Peyer's patch (tissue), 4 donors: ENCODE data around the gene KCNN3. TPM values are rescaled to one million over a fixed set of nuclear protein-coding genes. Genes with fewer than 3 reads are reported as not detected.

Experiments used
- DNase-seq, 3 donors: peaks; one replicate each; pipeline ENCODE4 v3.0.0-alpha.2; 2017 to 2019
- H3K27ac ChIP-seq, 4 donors: fragments of 200-600 bp; sonication (generic); one replicate each; pipeline ENCODE4 v1.5.1; 2016 to 2019
- H3K27me3 ChIP-seq, 2 donors: fragments of 200-600 bp; sonication (generic); one replicate each; pipeline ENCODE4 v1.5.1; 2019
- H3K36me3 ChIP-seq, 3 donors: fragments of 200-600 bp; sonication (generic); one replicate each; pipeline ENCODE4 v1.5.1; 2016 to 2019
- H3K4me1 ChIP-seq, 4 donors: fragments of 200-600 bp; sonication (generic); one replicate each; pipeline ENCODE4 v1.5.1; 2016 to 2019
- H3K4me3 ChIP-seq, 4 donors: fragments of 200-600 bp; sonication (generic); 1 replicate in 3 of 4; 2 replicates in 1 of 4; pipeline ENCODE4 v1.5.1; 2016 to 2019; ENCODE audit warnings: mild to moderate bottlenecking in 1 of 4
- H3K9me3 ChIP-seq, 4 donors: fragments of 200-600 bp; sonication (generic); one replicate each; pipeline ENCODE4 v1.5.1; 2016 to 2019; ENCODE audit warnings: mild to moderate bottlenecking in 1 of 4
- POLR2A ChIP-seq, 2 donors: fragments of 450-650 bp; IDR thresholded peaks; one replicate each; pipeline ENCODE4 v1.5.1; 2017; ENCODE audit warnings: antibody characterized with exemption in 2 of 2, mild to moderate bottlenecking in 2 of 2, moderate library complexity in 2 of 2
- total RNA-seq, 4 donors: library from RNA; depleted of rRNA; stranded (reverse); fragments of >200 nt; gene quantifications; one replicate each; pipeline ENCODE4 v1.1.0, GENCODE V29; 2016
- TF ChIP-seq, protein P1 (sequence below), 6 experiments: fragments of 450-650 bp in 4 of 6; fragments of 200-600 bp in 2 of 6; sonication (generic) in 1 of 6; IDR thresholded peaks; one replicate each; pipeline ENCODE4 v1.5.1; 2017 to 2019; ENCODE audit warnings: antibody characterized with exemption in 6 of 6, mild to moderate bottlenecking in 3 of 6, moderate library complexity in 1 of 6

Gene KCNN3
- total RNA-seq, 4 donors from 2014 or later = 0.85 to 1.7 (median 1.2) TPM

DNA sequence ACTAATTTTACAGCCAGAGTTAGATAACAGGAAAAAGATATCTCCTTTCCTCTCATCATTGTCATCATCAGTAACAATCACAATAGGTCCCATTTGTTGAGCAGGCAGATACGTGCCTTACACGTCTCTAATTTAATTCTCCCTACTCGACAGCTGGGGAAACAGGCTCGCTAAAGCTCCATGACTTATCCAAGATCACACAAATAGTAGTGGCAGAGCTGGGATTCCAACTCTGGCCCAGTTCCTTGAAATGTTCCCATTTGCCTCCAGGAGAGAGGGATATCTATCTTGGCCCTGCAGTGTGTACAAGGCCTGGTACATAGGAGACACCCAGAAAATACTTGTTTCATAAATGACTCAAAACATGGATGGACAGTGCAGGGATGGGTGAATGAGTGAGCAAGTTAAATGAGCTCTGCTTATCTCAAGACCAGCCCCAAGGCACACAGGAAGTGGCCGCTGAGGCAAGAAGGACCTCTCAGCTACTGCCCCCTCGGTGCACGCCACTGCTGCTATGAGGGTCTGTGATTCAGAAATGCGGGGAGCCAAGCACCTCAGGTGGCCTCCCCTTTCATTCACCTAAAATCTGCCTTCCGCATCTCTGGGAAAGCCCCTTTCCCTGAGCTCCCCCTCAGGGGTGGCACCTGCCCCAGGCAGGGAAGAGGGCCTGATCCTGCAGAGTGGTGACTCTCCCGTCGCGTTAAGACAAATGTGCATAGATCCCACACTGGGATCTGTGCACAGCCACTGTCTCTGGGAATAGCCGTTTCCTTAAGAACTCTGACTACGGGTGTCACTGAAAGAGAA, 3.6 kb downstream of the KCNN3 start:
- Histone ChIP-seq H3K27ac (peak overlapping the region in 1 of 4 donors; percentile 25), H3K27me3 (no peaks in the 10 kb centered on the region), H3K36me3 (no peaks in the 10 kb centered on the region), H3K4me3 (peak overlapping the region in 1 of 4 donors; percentile 41), H3K9me3 (no peaks in the 10 kb centered on the region), H3K4me1 (peaks cover 0 to 15% (median 11%) of the 10 kb centered on the region in 4 donors)
- DNase-seq = no peak
- TF ChIP-seq, protein P1, sequence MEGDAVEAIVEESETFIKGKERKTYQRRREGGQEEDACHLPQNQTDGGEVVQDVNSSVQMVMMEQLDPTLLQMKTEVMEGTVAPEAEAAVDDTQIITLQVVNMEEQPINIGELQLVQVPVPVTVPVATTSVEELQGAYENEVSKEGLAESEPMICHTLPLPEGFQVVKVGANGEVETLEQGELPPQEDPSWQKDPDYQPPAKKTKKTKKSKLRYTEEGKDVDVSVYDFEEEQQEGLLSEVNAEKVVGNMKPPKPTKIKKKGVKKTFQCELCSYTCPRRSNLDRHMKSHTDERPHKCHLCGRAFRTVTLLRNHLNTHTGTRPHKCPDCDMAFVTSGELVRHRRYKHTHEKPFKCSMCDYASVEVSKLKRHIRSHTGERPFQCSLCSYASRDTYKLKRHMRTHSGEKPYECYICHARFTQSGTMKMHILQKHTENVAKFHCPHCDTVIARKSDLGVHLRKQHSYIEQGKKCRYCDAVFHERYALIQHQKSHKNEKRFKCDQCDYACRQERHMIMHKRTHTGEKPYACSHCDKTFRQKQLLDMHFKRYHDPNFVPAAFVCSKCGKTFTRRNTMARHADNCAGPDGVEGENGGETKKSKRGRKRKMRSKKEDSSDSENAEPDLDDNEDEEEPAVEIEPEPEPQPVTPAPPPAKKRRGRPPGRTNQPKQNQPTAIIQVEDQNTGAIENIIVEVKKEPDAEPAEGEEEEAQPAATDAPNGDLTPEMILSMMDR (IDR thresholded peaks at IDR 0.05) = no peak
- no peak for TF ChIP-seq POLR2A (IDR thresholded peaks at IDR 0.05)

DNA sequence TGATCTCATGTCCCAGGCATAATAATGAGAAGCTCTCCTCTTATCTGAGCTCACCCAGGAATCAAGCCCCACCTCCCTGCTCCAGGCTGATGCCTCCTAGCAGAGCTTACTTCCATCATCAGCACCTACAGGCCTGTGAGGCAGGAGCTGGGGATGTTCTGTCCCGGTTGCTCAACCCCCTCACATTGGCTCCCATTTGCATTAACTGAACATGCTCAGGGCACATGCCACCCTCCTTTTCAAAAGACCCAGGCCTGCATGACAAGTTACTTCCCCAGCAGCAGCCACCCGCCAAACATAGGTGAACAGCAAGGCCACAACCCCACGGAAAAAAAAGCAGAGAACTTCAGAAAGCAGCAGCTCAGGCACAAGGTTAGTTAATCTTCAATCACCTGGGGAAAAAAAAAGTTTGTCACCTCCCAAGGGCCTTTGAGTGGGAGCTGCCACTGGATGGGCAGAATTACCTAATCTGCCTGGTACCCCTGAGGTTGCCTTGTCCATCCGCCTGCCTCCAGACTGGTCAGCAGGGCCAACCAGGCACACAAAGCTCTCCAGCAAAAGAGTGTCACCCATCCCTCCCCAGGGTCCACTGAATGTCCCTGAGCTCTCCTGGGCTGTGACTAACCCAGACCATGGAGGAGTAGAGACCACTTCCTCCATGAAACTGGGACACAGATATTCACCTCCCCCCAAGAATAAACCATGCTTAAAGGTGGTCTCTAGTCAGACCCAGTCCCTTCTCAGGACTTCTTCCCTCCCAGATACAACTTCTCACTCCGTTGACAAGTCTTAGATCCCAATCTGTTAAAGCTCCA, 4.4 kb downstream of the KCNN3 start:
- Histone ChIP-seq H3K27me3 (no peaks in the 10 kb centered on the region), H3K4me1 (peaks cover 0 to 17% (median 16%) of the 10 kb centered on the region in 4 donors), H3K4me3 (no peak overlapping the region), H3K9me3 (no peaks in the 10 kb centered on the region), H3K27ac (no peak overlapping the region), H3K36me3 (no peaks in the 10 kb centered on the region)
- TF ChIP-seq, protein P1 (IDR thresholded peaks at IDR 0.05) = no peak
- TF ChIP-seq POLR2A (IDR thresholded peaks at IDR 0.05) = no peak
- DNase-seq = peak in 1 of 3 donors; percentile 31

DNA sequence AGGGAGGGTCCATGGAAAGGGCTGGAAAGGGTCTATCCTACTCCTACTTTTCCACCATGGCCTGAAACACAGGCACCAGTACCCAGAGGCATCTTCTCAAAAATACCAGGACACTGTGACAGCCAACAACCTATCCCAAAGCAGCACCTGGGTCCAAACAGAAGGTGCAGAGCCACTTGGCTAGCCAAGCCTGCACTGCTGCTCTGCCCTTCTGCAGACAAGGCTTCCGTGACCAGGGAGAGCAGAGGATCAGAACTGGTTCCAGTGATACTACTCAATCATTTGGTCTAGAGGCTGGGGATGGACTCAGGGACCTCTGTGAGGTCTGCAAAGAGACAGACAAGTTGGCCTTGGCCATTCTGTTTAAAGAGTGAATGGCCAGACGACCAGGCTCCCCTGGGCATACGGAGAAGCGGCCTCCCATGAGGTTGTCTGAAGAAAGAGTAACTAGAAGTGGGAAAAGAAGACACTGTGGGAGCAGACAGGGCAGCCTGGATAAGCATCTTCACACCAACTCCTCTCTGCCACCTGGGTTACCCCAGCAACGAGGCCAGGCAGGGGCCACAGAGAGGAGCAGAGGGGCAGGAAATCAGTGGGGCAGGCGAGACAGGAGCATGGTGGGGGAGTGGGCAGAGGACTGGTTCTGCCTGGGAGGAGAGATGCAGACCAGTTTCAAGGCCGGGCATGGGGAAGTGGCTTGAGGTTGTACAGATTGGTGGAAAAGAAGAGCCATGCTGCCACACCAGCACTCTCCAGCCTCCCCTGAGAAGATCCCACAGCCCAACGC, 5.7 kb downstream of the KCNN3 start:
- no peak for DNase-seq
- Histone ChIP-seq H3K27me3 (no peaks in the 10 kb centered on the region), H3K4me3 (no peak overlapping the region), H3K4me1 (peaks cover 0 to 17% (median 10%) of the 10 kb centered on the region in 4 donors), H3K27ac (no peak overlapping the region), H3K36me3 (no peaks in the 10 kb centered on the region), H3K9me3 (no peaks in the 10 kb centered on the region)
- TF ChIP-seq POLR2A (IDR thresholded peaks at IDR 0.05) = no peak
- TF ChIP-seq, protein P1 (IDR thresholded peaks at IDR 0.05) = no peak

DNA sequence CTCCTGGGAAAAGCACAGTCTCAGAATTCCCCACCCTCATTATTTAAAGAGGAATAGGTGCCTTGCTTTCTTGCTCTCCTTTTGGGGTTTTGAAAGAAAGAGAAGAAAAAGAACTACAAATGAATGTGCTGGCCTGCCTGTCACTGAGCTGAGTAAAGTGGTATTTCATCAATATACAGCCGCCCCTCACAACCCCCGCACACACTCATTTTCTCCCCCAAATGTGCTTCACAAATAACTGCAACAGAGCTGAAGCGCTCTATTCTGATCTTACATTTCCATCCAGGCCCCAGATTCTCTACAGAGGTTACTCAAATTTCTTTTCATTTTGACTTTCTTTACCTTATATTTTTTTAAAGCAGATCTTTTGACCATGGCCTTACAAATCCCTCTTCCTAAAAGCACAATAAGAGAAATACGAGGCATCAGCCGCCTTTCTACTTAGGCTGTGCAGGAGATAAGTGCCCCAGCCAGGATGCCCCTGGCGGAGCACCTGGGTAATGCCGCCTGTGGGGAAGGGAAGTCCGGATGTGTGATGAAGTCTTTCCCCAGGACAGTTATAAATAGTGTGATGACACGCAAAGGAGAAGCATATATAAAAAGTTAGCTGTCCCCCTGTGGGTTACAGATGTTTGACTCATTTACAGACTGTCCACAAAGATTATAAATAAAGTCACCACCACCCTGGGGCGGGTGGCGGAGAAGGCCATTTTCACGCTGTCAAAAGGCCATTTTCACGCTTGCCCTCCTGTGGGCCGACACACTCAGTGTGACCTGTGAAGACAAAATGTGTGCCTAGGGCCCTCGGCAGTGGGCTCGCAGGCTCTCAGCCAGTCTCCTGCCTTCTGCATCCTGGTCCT, 6.5 kb downstream of the KCNN3 start:
- H3K27me3 ChIP-seq = no peaks in the 10 kb centered on the region
- no peaks in the 10 kb centered on the region for H3K9me3 ChIP-seq
- no peak overlapping the region for H3K4me3 ChIP-seq
- no peaks in the 10 kb centered on the region for H3K36me3 ChIP-seq
- peaks cover 0 to 17% (median 8%) of the 10 kb centered on the region in 4 donors for H3K4me1 ChIP-seq
- peak in 2 of 3 donors; percentile 49 to 73 for DNase-seq
- no peak overlapping the region for H3K27ac ChIP-seq
- TF ChIP-seq, protein P1 (IDR thresholded peaks at IDR 0.05) = peak; percentile 54 to 70 (median 62)
- no peak for TF ChIP-seq POLR2A (IDR thresholded peaks at IDR 0.05)
